Cardiac muscle cell (in vitro differentiated cells and primary cell): ENCODE results near the gene SLC1A1. TPM values are rescaled to one million over a fixed set of nuclear protein-coding genes. Genes with fewer than 3 reads are reported as not detected.

Experiments used
- DNase-seq, 2 donors: peaks; one replicate each; pipeline versions ENCODE4 v3.0.0 to v3.0.0-alpha.2; 2010 to 2017; ENCODE audit warnings: low read depth in 1 of 2, low spot score in 1 of 2
- H3K27ac ChIP-seq: fragments of 200-600 bp; sonication (generic); 2 replicates; pipeline ENCODE4 v1.5.1; 2016
- H3K27me3 ChIP-seq: fragments of 200-600 bp; sonication (generic); 2 replicates; pipeline ENCODE4 v1.6.0; 2016; ENCODE audit warnings: control low read depth
- H3K36me3 ChIP-seq: fragments of 200-600 bp; sonication (generic); 2 replicates; pipeline ENCODE4 v1.5.1; 2016; ENCODE audit warnings: control low read depth
- H3K4me1 ChIP-seq: fragments of 200-600 bp; sonication (generic); 2 replicates; pipeline ENCODE4 v1.8.1; 2017; ENCODE audit warnings: low read depth, mild to moderate bottlenecking, mixed run types
- H3K4me3 ChIP-seq: fragments of 200-600 bp; sonication (generic); 2 replicates; pipeline ENCODE4 v1.5.1; 2016; ENCODE audit warnings: mild to moderate bottlenecking
- H3K9me3 ChIP-seq: fragments of 200-600 bp; sonication (generic); 2 replicates; pipeline ENCODE4 v1.5.1; 2017; ENCODE audit warnings: low read depth, mild to moderate bottlenecking, control low read depth
- polyA plus RNA-seq: library from polyadenylated mRNA; unstranded; fragments of >200 nt; fragmentation: Nextera tagmentation; extraction: Ambion mirVana; gene quantifications from 2 replicates; pipeline ENCODE4 v1.2.1, GENCODE V29; 2016
- total RNA-seq: library from RNA; depleted of rRNA; stranded (reverse); fragments of >200 nt; gene quantifications from 2 replicates; pipeline ENCODE4 v1.2.3, GENCODE V29; 2016
- TF ChIP-seq, protein P1 (sequence below): IDR thresholded peaks from 2 replicates; pipeline ENCODE4 v1.5.1; 2012; ENCODE audit warnings: low read depth, mild to moderate bottlenecking, low read length

Gene SLC1A1
- total and polyA plus RNA-seq, 2 experiments from 2014 or later, result 0.57 to 2.4 TPM

GRCh38 chr9:4574657-4575243 lies 84.5 kb downstream of the SLC1A1 start:
- no peak for DNase-seq
- Histone ChIP-seq H3K36me3 (no peaks in the 10 kb centered on the region), H3K27ac (no peak overlapping the region), H3K4me1 (peaks cover 7% of the 10 kb centered on the region), H3K27me3 (no peaks in the 10 kb centered on the region), H3K4me3 (no peak overlapping the region), H3K9me3 (no peaks in the 10 kb centered on the region)
- TF ChIP-seq, protein P1, sequence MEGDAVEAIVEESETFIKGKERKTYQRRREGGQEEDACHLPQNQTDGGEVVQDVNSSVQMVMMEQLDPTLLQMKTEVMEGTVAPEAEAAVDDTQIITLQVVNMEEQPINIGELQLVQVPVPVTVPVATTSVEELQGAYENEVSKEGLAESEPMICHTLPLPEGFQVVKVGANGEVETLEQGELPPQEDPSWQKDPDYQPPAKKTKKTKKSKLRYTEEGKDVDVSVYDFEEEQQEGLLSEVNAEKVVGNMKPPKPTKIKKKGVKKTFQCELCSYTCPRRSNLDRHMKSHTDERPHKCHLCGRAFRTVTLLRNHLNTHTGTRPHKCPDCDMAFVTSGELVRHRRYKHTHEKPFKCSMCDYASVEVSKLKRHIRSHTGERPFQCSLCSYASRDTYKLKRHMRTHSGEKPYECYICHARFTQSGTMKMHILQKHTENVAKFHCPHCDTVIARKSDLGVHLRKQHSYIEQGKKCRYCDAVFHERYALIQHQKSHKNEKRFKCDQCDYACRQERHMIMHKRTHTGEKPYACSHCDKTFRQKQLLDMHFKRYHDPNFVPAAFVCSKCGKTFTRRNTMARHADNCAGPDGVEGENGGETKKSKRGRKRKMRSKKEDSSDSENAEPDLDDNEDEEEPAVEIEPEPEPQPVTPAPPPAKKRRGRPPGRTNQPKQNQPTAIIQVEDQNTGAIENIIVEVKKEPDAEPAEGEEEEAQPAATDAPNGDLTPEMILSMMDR, result no peak

DNA sequence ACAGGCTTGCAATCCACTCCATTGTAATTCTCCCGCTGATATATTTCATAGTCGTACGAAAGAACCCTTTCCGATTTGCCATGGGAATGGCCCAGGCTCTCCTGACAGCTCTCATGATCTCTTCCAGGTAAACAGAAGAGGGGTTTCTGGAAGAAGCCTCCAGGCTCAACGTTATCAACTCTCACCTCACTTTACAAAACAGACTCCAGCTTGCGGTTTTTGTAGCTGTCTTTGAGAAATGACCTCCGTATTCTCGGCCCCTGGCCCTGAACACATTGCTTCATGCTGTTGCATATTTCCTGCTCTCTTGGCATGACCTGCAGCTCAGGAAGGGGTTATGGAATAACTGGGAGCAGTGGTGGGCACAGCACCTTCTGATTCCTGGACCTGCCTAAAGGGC lies 85.7 kb downstream of the SLC1A1 start:
- DNase-seq, result no peak
- TF ChIP-seq, protein P1, result no peak
- no peaks in the 10 kb centered on the region for H3K9me3 ChIP-seq
- H3K4me1 ChIP-seq, result peaks cover 7% of the 10 kb centered on the region
- H3K27me3 ChIP-seq, result no peaks in the 10 kb centered on the region
- H3K27ac ChIP-seq, result peak overlapping the region; percentile 74
- no peaks in the 10 kb centered on the region for H3K36me3 ChIP-seq
- H3K4me3 ChIP-seq, result no peak overlapping the region

DNA sequence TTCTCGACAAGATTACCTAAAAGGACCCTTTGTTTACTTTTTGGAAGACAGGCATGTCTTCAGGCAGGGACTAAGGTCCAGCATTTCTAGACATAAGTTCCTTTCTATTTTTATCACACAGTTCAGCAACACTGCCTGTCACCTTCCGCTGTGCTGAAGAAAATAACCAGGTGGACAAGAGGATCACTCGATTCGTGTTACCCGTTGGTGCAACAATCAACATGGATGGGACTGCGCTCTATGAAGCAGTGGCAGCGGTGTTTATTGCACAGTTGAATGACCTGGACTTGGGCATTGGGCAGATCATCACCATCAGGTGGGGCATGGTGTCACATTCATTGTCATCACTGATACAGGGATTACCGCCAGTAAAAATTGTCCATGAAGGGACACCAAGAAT lies 86.2 kb downstream of the SLC1A1 start:
- peaks cover 7% of the 10 kb centered on the region for H3K4me1 ChIP-seq
- H3K9me3 ChIP-seq, result no peaks in the 10 kb centered on the region
- no peak overlapping the region for H3K4me3 ChIP-seq
- no peaks in the 10 kb centered on the region for H3K27me3 ChIP-seq
- H3K27ac ChIP-seq, result peak overlapping the region; percentile 74
- DNase-seq, result peak in 1 of 2 donors; percentile 8
- TF ChIP-seq, protein P1, result no peak
- no peaks in the 10 kb centered on the region for H3K36me3 ChIP-seq

DNA sequence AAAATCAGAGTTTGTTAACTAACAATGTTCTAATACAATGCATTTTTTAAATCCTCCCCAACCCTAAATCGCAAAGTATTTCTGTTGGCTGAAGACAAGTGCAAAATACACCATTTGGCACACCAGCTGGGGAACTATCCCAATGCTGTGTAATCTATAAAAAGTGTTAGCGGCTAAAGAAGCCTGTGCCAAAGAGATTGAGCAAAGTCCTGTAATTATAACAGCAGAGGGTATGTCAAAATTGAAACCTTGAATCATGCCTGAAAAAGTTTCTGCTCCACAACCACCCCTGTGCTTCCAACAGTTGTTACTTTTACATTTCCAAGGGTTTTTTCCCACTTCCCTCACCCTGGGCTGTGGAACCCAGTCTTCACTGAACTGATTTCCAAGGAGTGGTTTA lies 88.7 kb downstream of the SLC1A1 start:
- Histone ChIP-seq H3K27ac (no peak overlapping the region), H3K9me3 (no peaks in the 10 kb centered on the region), H3K4me1 (peaks cover 7% of the 10 kb centered on the region), H3K36me3 (no peaks in the 10 kb centered on the region), H3K4me3 (no peak overlapping the region), H3K27me3 (no peaks in the 10 kb centered on the region)
- DNase-seq, result peak in 1 of 2 donors; percentile 22
- TF ChIP-seq, protein P1, result no peak

GRCh38 chr9:4581035-4581760 lies 90.9 kb downstream of the SLC1A1 start:
- Histone ChIP-seq H3K36me3 (no peaks in the 10 kb centered on the region), H3K4me1 (peaks cover 4% of the 10 kb centered on the region), H3K27me3 (no peaks in the 10 kb centered on the region), H3K27ac (no peak overlapping the region), H3K9me3 (no peaks in the 10 kb centered on the region), H3K4me3 (no peak overlapping the region)
- no peak for DNase-seq
- TF ChIP-seq, protein P1, result no peak
